GM19324 (cell line): ENCODE data around the gene ZNF362.
A peak's percentile ranks its signal among the peaks of the same experiment; 100 is the strongest.

Experiments
- ATAC-seq: cut with Tn5 transposase; IDR thresholded peaks from one replicate; pipeline ENCODE4 v1.9.1; 2021; ENCODE audit warnings: mild to moderate bottlenecking, moderate library complexity; ENCODE audit not compliant: unreplicated experiment, low FRiP score

Gene ZNF362

GRCh38 chr1:33339413-33339812 lies 83.1 kb downstream of the ZNF362 start:
- ATAC-seq, result no peak

GRCh38 chr1:33341190-33341589 lies 84.9 kb downstream of the ZNF362 start:
- ATAC-seq, result no peak

- ATAC-seq, result no peak
Observed at GRCh38 chr1:33342041-33342723, 85.9 kb downstream of the ZNF362 start.

GRCh38 chr1:33343539-33343938 lies 87.2 kb downstream of the ZNF362 start:
- ATAC-seq, result no peak

- ATAC-seq, result no peak
Observed at GRCh38 chr1:33344896-33345560, 88.7 kb downstream of the ZNF362 start.

- ATAC-seq, result no peak
Observed at GRCh38 chr1:33346533-33346926, 90.2 kb downstream of the ZNF362 start.

GRCh38 chr1:33346927-33347649 lies 90.8 kb downstream of the ZNF362 start:
- ATAC-seq, result no peak

GRCh38 chr1:33347650-33347992 lies 91.3 kb downstream of the ZNF362 start:
- no peak for ATAC-seq

GRCh38 chr1:33348194-33348593 lies 91.9 kb downstream of the ZNF362 start:
- no peak for ATAC-seq

- ATAC-seq, result no peak
Observed at GRCh38 chr1:33348676-33349080, 92.4 kb downstream of the ZNF362 start.

- ATAC-seq, result peak; percentile 47
Observed at GRCh38 chr1:33349081-33349759, 92.9 kb downstream of the ZNF362 start.

GRCh38 chr1:33349778-33350610 lies 93.7 kb downstream of the ZNF362 start:
- peak; percentile 78 for ATAC-seq
